ENCODE data around the gene TYMP.
"Not testable (repeated sequence)": the region's sequence is repeated elsewhere in the genome, so short reads cannot be mapped to it uniquely, and the experiment has no call there.

The TYMP gene

GRCh38 chr22:50520826-50521453, 8.9 kb downstream of the TYMP start:
- TF ChIP-seq CTCF (IDR thresholded peaks at IDR 0.05; ENCODE audit: borderline replicate concordance, control extremely low read depth, extremely low read depth, insufficient read depth, missing control alignments) = no peak
- in situ Hi-C loops (cut with MboI; ENCODE audit: low sequenced_read_pairs, unreplicated experiment) = no loop called here
- no peak for DNase-seq (ENCODE audit: low spot score)

- DNase-seq (ENCODE audit: low spot score); in situ Hi-C loops (cut with MboI; ENCODE audit: low sequenced_read_pairs, unreplicated experiment): not testable (repeated sequence)
These were observed 9.6 kb downstream of the TYMP start for GRCh38 chr22:50520184-50520583.

GRCh38 chr22:50519151-50519550, 10.7 kb downstream of the TYMP start:
- in situ Hi-C loops (cut with MboI; ENCODE audit: low sequenced_read_pairs, unreplicated experiment) = no loop called here

GRCh38 chr22:50518606-50519005, 11.2 kb downstream of the TYMP start:
- no peak for TF ChIP-seq CTCF (IDR thresholded peaks at IDR 0.05; ENCODE audit: borderline replicate concordance, control extremely low read depth, extremely low read depth, insufficient read depth, missing control alignments)
- in situ Hi-C loops (cut with MboI; ENCODE audit: low sequenced_read_pairs, unreplicated experiment) = no loop called here
- no peak for DNase-seq (ENCODE audit: low spot score)

More at GRCh38 chr22:50519151-50519550, 10.7 kb downstream of the TYMP start:
- TF ChIP-seq CTCF (IDR thresholded peaks at IDR 0.05; ENCODE audit: borderline replicate concordance, control extremely low read depth, extremely low read depth, insufficient read depth, missing control alignments) = no peak
- DNase-seq (ENCODE audit: low spot score) = no peak

GRCh38 chr22:50517495-50518260, 12.1 kb downstream of the TYMP start:
- no peak for TF ChIP-seq CTCF (IDR thresholded peaks at IDR 0.05; ENCODE audit: borderline replicate concordance, control extremely low read depth, extremely low read depth, insufficient read depth, missing control alignments)
- no peak for DNase-seq (ENCODE audit: low spot score)
- in situ Hi-C loops (cut with MboI; ENCODE audit: low sequenced_read_pairs, unreplicated experiment) = no loop called here

GRCh38 chr22:50516891-50517290, 12.9 kb downstream of the TYMP start:
- in situ Hi-C loops (cut with MboI; ENCODE audit: low sequenced_read_pairs, unreplicated experiment) = no loop called here
- no peak for TF ChIP-seq CTCF (IDR thresholded peaks at IDR 0.05; ENCODE audit: borderline replicate concordance, control extremely low read depth, extremely low read depth, insufficient read depth, missing control alignments)
- no peak for DNase-seq (ENCODE audit: low spot score)

- DNase-seq (ENCODE audit: low spot score) = no peak
- in situ Hi-C loops (cut with MboI; ENCODE audit: low sequenced_read_pairs, unreplicated experiment) = no loop called here
- TF ChIP-seq CTCF (IDR thresholded peaks at IDR 0.05; ENCODE audit: borderline replicate concordance, control extremely low read depth, extremely low read depth, insufficient read depth, missing control alignments) = no peak
These were observed 13.7 kb downstream of the TYMP start for GRCh38 chr22:50516068-50516467.

Measured in GM13976 (cell line).